GM10847 (cell line): ENCODE data around the gene KLHL3.

ENCODE experiments used
- POLR2A ChIP-seq: IDR thresholded peaks from 2 replicates; pipeline ENCODE4 v1.6.1; 2011; ENCODE audit not compliant: insufficient read length; ENCODE audit errors: extremely low read depth

The KLHL3 gene

DNA sequence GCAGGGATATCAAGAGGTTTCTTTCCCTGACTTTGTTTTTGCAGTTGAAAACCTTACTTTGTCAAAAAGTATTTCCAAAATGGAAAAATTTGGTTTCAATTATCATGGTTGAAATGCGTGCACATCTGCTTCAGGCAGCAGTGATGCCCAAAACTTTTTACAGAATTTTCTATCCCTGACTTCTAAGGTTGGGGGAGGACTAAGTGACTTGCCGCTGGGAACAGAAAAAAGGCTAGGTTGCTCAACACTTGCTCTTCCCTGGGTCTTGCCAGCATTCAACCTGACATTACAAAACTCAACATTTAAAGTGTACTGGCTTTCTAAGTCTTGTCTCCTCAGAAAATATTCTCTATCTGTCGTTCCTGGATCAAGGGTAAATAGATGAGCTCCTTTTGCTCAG, 4.7 kb downstream of the KLHL3 start:
- no peak for TF ChIP-seq POLR2A

DNA sequence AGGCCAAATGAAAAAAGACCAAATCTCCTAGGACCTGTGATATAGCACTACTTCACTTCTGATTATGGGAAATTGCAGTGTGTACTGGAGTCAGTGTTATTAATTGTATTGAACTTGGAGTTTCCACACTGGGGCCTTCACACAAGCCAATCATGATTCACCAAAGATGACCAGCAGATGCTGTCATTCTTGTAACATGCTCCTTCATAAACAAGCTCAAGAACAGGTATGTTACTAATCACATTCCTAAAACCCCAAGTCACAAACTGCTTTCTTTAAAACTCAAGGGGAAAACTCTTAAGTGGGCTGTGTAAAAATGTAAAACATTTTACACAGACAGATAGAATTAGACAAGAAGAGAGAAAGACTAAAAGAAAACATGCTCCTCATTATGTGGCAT, 5.6 kb downstream of the KLHL3 start:
- no peak for TF ChIP-seq POLR2A

DNA sequence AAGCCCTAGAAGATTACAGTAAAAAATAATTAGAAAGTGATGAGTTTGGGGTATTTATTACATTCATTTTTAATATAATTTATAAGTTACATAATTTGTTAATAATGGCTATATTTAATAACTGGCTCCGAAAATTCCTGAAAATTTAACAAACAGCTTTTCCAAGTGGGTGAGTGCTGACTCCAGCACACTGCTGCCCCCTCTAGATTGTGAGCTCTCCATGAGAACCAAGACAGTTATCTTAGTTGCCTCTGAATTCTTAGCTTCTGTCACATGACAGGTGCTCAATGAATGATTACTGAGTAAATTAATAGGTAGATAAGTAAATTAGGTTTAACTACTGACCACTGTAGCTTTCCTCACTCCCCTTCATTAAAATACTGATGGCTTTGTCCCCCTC, 7.8 kb downstream of the KLHL3 start:
- no peak for TF ChIP-seq POLR2A

DNA sequence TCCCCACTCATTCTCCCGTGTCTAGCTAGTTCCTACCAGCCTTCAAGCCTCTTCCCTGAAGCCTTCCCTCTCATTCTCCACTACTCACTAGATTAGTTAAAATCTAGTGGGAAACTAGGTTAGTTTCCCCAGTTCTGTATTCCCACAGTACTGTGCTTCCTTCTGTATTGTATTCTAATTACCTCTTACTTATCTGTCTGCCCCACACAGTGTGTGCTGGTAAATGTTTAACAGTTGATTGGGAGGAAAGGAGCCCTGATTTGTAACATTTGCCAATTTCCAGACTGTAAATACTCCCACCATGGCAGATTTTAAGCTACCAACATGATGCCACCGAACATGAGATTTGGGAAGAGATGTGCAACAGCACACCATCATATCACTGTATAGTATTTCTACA, 8.3 kb downstream of the KLHL3 start:
- no peak for TF ChIP-seq POLR2A

DNA sequence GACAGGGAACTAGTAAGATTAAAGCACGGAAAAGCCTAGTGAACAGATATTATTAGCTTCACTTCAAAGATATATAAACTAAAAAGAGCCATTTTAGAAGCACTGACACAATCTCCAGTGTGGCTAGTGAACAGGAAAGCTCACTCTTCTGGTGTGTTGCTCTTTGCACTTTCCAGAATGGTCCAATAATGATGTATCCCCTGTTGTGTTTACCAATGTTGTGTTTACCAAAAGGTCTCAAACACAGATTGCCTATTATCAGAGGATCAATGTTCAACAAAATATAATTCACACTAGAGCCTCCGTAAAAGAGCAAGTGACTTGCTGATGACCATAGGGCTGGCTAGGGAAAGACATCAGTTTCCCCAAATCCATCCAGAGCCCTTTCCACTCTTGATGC, 11.6 kb downstream of the KLHL3 start:
- no peak for TF ChIP-seq POLR2A

DNA sequence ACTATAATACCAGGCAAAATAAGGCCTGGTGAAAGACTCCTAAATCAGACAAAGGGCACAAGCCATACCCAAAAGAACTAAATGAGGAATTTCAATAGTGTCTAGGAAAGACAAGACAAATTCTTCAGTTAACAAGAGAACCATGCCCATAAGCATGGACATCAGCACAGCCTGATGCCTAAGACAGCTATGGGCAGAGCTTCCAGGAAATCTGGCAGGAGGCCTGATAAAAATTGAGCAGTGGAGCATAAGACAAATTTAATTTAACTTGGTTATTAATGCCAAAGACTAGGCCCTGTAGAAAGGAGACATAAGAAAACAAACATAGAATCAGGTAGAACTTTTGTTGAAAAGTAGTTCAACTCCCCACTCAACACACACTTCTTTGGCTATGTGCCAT, 17.3 kb downstream of the KLHL3 start:
- TF ChIP-seq POLR2A: no peak

DNA sequence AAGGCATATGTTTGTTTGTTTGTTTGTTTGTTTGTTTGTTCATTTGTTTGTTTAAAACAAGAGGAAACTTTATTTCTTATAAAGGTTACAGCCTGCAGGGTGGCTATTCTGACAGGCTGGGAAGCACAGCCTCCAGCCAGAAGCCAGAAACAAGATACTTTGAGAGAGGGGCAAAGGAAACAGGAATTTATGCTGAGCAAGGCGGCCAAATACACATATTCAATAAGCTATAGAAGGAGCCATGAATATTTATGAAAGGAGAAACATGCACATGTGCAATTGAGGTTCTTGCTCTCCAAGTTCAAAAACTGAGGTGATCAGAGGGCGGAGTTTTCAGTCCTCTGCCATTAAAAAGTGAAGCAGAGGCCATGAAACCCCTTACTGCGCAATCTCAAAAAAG, 19.6 kb downstream of the KLHL3 start:
- TF ChIP-seq POLR2A: no peak

DNA sequence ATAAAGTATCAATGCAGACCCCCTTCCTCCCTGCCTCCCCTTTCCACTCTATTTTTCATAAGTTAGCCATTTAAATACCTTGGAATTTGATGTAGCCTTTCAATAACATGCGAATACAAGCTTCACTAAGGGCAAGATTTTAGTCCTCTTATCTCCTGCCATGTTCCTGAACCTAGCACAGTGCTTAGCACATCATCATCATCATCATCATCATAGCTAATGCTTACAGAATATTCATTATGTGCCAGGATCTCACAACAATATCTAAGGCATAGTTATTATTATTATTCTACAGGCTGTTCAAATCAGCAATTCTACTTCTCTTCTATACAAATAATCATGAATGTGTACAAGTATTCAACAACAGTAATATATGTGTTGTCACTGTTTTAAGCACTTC, 20.4 kb downstream of the KLHL3 start:
- no peak for TF ChIP-seq POLR2A

DNA sequence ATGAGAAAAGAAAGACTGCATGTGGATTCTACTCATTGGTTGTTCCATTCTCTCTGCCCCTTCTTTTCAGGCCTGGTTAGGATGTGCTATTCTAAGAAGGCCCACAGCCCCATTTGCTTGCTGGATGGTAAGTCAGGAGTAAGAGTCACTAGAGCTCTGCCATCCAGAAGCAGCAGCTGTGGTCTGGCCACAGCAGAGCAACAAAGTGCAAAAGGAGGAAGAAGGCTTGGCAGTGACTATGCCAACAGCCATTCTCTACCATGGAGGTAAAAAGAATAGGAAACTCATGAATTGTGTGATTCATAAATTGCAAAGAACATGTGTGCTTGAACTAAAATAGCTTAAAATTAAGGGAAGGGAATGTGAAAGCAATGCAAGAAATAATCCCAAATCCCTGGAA, 20.9 kb downstream of the KLHL3 start:
- no peak for TF ChIP-seq POLR2A

DNA sequence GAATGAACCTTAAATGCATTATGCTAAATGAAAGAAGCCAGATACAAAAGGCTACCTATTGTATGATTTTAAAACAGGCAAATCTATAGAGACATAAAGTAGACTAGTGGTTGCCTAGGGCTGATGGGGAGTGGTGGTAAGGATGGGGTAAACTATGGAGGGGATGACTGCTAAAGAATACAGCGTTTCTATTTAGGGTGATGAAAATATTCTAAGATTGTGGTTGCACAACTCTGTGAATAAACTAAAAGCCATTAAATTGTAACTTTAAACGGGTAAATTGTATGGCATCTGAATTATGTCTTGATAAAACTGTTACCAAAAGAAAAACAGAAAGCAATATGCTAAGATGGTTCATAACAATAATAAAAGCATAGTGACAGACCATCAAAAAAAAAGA, 21.4 kb downstream of the KLHL3 start:
- no peak for TF ChIP-seq POLR2A

DNA sequence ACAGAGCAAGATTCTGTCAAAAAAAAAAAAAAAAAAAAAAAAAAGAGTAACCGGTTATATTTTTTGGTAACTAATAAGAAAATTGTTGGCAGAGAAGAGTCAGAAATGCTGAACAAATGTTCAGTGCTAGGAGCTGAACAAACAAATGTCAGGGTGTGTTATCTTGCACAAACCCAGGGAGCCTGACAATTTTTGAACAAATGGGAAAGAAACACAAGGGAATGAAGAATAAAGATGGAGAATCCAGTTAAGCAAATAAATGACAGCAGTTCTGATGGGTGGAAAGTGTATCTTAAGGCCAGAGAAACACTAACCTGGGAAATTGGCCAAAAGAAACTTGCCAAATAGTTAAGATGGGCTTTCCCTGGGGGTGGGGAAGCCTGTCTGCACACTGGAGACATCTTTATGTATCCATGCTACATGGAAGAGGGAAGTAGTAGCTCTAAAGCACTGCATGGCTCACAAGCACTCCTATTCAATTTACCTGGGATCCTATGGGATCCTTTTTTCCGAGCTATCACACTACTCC, 23.7 kb downstream of the KLHL3 start:
- TF ChIP-seq POLR2A: no peak

DNA sequence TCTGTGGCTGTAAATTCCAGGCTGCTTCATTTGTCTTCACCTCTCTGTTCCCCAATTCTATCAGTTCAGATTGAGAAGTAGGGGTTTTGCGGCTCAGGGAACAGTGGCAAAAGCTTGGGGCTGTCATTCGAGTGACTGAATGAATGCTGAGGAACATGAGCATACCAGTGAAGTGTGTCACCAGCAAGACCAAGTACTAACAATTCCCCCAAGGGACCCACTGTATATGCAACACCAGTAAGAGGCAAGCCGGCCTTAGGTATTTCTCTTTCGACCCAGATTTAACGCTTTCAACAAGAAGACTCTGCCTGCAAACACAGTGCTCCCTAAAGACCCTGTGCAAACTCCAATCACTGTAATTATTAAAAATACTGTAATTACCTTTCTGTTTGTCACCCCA, 25.8 kb downstream of the KLHL3 start:
- no peak for TF ChIP-seq POLR2A

DNA sequence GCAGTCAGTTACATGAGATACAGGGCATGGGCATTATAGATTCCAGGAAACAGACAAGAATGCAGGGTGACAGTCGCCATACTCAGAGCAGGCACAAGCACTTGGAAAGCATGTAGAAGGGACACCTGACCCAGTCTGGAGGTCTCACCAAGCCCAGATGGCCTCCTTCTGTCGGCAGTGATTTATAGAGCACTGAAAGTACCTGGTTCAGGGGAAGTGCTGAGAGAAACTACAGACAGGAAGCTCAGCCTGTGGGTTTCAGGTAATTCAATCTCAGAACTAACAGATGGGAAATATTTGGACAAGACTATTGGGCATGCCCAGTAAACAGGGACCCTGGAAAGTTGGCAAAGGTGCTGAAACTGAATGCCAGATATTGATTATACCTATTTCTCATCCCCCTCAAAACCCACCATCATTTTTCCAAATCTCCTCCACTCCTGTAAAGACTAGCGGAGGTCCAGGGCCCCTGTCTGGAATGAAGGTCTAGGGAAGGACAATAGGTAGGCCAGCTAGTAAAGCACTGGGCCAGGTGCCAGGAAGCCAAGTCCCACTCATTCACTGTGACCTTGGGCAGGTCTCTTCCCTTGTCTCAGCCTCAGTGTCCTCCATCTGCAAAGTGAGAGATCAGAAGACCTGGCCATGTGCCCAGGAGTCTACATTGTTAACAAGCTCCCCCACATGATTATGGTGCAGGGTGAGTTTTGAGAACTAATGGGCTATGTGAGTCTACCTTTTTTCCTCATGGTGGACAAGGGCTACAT, 26.9 kb downstream of the KLHL3 start:
- TF ChIP-seq POLR2A: no peak

DNA sequence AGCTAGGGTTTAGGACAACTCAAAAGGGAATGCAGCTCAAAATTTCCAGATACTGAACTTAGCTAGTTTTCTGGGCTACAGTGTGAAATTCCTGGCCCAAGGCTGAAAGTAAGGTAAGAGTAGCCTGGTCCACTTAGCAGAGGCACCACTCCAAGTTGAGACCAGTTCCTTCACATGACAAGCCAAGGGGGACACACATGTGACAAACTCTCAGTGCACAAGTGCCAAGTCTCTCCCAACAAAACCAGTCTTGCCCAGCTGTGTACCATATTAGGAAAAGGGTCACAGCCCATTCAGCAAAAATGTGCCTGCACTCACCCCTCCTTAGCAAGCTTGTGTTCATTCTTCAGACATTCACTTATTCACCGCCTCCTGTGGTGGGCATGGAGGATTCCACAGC, 27.8 kb downstream of the KLHL3 start:
- no peak for TF ChIP-seq POLR2A

DNA sequence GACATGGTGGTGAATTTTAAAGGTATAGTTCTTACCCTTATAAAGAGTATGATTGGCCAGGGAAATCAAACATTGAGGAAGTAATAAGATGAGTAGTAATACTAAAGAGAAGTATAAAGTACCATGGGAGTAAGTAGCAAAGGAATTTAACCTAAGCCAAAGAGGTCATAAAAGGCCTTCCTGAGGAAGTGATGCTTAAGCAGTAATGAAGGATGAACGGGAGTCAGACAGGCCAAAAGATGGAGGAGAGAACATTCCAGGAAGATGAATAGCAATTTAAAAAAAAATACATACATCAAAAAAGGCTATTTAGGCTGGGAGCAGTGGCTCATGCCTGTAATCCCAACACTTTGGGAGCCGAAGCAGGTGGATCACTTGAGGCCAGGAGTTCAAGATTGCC, 29.0 kb downstream of the KLHL3 start:
- no peak for TF ChIP-seq POLR2A

DNA sequence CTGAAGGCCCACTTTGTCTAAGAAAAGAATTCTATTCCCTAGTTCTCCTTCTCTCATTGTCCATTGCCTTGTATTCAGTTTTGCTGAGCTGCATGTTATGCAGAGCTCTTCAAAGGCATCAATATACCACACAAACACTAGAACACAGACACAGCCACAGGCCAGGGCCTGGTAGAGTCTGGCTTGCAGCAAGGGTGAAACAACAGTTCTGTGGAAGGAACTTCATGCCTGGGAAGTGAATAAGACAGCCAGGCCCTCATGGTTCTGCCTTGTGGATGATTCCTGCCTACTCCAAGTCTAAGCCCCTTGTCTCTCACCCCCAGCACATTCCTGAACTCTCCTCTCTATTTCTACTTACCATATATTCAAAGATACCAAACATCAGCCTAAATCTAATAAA, 30.8 kb downstream of the KLHL3 start:
- TF ChIP-seq POLR2A: no peak

DNA sequence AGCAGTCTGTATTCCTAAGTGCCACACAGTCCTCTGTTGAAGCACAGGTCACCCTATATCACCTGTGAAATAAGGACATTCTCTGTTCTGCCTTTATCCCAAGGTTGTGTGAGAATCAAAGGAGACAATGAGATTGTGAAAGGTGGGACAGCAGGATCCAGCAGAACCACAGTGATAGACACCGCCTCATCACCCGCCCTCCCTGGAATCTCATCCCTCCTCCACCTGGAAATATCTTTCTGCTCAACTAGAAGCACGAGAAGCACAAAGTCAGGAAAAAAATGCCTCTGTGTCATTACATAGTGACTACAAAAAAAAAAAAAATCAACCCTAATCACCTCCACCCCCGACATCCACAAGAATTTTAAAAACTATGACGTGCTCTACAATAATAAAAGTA, 32.3 kb downstream of the KLHL3 start:
- TF ChIP-seq POLR2A: no peak
